ENCODE results near the gene RNFT2.

The RNFT2 gene

GRCh38 chr12:116884871-116885270, 146.8 kb downstream of the RNFT2 start:
- no peak overlapping the region for H3K27ac ChIP-seq
- no peak overlapping the region for H3K4me3 ChIP-seq

DNA sequence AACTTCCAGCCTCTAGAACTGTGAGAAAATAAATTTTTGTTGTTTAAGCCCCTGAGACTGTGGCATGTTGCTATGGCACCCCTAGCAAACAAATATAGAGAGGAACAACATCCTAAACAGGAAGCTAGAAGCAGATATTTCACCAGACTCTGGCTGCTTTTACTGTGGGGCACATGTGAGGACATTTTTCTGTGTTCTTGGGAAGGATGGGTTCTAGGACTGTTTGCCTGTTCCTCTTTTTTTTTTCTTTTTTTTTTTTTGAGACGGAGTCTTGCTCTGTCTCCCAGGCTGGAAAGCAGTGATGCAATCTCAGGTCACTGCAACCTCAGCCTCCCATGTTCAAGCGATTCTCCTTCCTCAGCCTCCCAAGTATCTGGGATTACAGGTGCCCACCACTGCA, 147.4 kb downstream of the RNFT2 start:
- Histone ChIP-seq H3K4me3 (no peak overlapping the region), H3K27ac (no peak overlapping the region)

GRCh38 chr12:116887244-116887643, 149.1 kb downstream of the RNFT2 start:
- no peak overlapping the region for H3K27ac ChIP-seq
- no peak overlapping the region for H3K4me3 ChIP-seq

- no peak overlapping the region for H3K27ac ChIP-seq
These were observed 149.8 kb downstream of the RNFT2 start for GRCh38 chr12:116887897-116888296.

GRCh38 chr12:116890330-116890729, 152.2 kb downstream of the RNFT2 start:
- H3K27ac ChIP-seq = no peak overlapping the region
- no peak overlapping the region for H3K4me3 ChIP-seq

More at GRCh38 chr12:116887897-116888296, 149.8 kb downstream of the RNFT2 start:
- no peak overlapping the region for H3K4me3 ChIP-seq

- no peak overlapping the region for H3K27ac ChIP-seq
- no peak overlapping the region for H3K4me3 ChIP-seq
These were observed 152.9 kb downstream of the RNFT2 start for GRCh38 chr12:116891019-116891418.

DNA sequence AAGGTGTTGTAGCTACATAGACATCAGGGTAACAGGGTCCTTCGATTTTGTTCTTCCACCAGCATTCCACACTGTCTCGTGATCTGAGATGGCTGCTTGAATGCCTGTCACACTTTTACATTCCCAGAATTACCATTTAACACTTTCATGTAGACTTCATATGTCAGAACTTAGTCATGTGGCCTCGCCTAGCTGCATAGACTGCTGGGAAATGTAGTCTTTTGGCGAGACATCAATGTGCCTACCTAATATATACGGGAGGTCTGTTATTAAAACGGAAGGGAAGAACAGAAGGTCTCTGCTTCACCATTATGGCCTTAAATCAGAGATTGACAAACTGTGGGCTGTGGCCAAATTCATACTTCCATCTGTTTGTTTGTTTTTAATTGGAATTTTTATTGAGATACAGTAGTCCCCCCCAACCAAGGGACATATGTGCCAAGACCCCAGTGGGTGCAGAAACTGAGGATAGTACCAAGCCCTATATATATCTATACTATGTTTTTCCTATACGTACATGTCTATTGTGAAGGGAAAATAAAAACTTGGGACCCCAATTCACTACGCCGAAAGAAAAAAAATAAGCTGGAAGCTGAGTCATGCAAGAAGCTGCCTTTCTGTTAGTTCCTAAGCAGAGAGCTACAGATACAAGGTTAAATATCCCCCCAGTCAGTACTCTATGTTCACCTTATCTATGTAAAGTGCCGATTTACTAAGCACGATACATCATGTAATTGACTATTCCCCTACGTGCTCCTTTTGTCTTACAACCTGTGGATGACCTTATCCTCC, 154.4 kb downstream of the RNFT2 start:
- H3K4me3 ChIP-seq = no peak overlapping the region
- H3K27ac ChIP-seq = no peak overlapping the region

GRCh38 chr12:116894913-116895312, 156.8 kb downstream of the RNFT2 start:
- Histone ChIP-seq H3K4me3 (no peak overlapping the region), H3K27ac (no peak overlapping the region)

GRCh38 chr12:116896411-116896924, 158.4 kb downstream of the RNFT2 start:
- H3K4me3 ChIP-seq = no peak overlapping the region
- H3K27ac ChIP-seq = no peak overlapping the region

- H3K27ac ChIP-seq = no peak overlapping the region
- H3K4me3 ChIP-seq = no peak overlapping the region
These were observed 159.4 kb downstream of the RNFT2 start for GRCh38 chr12:116897476-116897875.

DNA sequence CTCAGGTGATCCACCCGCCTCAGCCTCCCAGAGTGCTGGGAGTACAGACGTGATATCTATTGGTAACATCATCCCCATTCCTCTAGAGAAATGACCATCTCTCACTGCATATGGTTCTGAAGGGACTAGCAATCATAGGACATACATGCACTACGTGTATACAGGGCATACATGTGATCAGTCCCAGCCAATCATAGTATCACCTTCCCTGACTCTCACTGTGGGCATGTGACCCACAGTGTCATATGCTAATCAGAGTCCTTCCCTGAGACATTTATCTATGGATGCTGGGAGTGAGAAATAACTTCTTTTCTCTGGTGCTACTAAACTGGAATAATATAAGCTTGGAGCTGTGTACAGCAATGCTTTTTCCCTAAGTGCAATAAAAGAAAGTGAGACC, 160.6 kb downstream of the RNFT2 start:
- Histone ChIP-seq H3K4me3 (no peak overlapping the region), H3K27ac (no peak overlapping the region)

- no peak overlapping the region for H3K27ac ChIP-seq
These were observed 163.5 kb downstream of the RNFT2 start for GRCh38 chr12:116901612-116902011.

More at GRCh38 chr12:116901612-116902011, 163.5 kb downstream of the RNFT2 start:
- no peak overlapping the region for H3K4me3 ChIP-seq

Measured in skin epidermis (tissue), 12 donors.